Urinary bladder (tissue), 4 donors: Measurements from ENCODE around the gene CFHR5. TPM values are rescaled to one million over a fixed set of nuclear protein-coding genes. Genes with fewer than 3 reads are reported as not detected.
"Not testable (repeated sequence)": the region's sequence is repeated elsewhere in the genome, so short reads cannot be mapped to it uniquely, and the experiment has no call there.

Experiments
- DNase-seq: peaks from one replicate; pipeline ENCODE4 v3.0.0-alpha.2; 2015; ENCODE audit errors: extremely low spot score
- H3K27ac ChIP-seq: one replicate; pipeline ENCODE4 v1.5.1; 2013; ENCODE audit warnings: low read depth, mild to moderate bottlenecking, moderate library complexity
- H3K36me3 ChIP-seq: one replicate; pipeline ENCODE4 v1.6.1; 2013; ENCODE audit warnings: mild to moderate bottlenecking, moderate library complexity; ENCODE audit not compliant: insufficient read depth
- H3K4me1 ChIP-seq: one replicate; pipeline ENCODE4 v1.6.1; 2013; ENCODE audit warnings: mild to moderate bottlenecking, moderate library complexity; ENCODE audit not compliant: insufficient read depth
- H3K4me3 ChIP-seq: one replicate; pipeline ENCODE4 v1.5.1; 2013; ENCODE audit warnings: low read depth, low read length
- WGBS: extraction: QIAGEN DNeasy Blood & Tissue Kit; methylation state at CpG from one replicate; pipeline ENCODE4 v1.1.7; 2013; 5-methylcytosine and 5-hydroxymethylcytosine counted together
- polyA plus RNA-seq: library from polyadenylated mRNA; stranded (reverse); fragments of 200-250 nt; gene quantifications from one replicate; pipeline ENCODE4 v1.2.3, GENCODE V29; 2013
- total RNA-seq: library from RNA; depleted of rRNA; stranded (reverse); fragments of >200 nt; gene quantifications from one replicate; pipeline ENCODE4 v1.2.3, GENCODE V29; 2014
- donor health status: healthy with polysubstance abuse.
- donor health status: healthy.

CFHR5 gene
- not detected for total RNA-seq
- polyA plus RNA-seq = 0.05 TPM

DNA sequence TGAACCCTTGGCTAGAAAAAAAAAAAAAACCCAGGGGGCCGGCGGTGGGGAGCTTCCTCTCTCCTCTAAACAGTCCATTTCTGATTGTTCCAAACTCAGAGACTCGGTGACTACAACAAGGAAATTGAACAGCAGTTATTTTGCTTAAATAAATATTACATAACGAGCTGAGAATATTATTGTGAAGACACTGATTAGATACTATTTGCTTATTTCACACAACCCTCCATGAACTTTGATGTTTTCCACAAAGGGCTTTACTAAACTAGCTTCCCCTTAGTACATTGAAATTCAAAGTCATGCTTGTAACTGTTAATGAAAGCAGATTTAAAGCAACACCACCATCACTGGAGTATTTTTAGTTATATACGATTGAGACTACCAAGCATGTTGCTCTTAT is at the start of gene CFHR5:
Gene CFHR5, plus strand, starts transcription at position 279 of the 400 bp plus-strand sequence. Its CDS starts 109 bp downstream, at position 388.
- no peak for DNase-seq
- 43% methylated on average over 5 of the region's 5 CpGs for WGBS
- no peaks in the 10 kb centered on the region for H3K36me3 ChIP-seq
- no peak within 1 kb of the TSS for H3K4me3 ChIP-seq
- H3K4me1 ChIP-seq = no peaks in the 10 kb centered on the region
- H3K27ac ChIP-seq = no peak within 1 kb of the TSS

DNA sequence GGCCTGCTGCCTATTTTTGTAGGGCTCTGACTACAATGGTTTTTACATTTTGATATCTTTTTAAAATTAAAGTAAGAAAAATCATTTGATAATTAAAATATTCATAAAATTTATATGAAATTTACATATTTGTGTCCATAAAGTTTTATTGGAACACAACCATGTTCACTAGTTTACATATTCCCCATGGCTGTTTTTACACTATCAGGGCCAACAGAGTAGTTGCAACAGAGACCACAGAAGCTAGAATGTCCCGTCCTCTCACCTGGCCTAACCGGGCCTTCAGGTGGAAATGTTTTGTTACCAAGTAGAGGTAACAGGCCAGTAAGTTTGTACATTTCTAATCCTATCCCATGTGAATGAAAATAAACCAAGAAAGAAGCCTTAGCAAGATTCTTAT is 44.5 kb upstream of the CFHR5 start:
- not testable (repeated sequence) for H3K27ac ChIP-seq, H3K36me3 ChIP-seq, H3K4me3 ChIP-seq, H3K4me1 ChIP-seq, DNase-seq
- WGBS = 92% methylated on average over 2 of the region's 2 CpGs

DNA sequence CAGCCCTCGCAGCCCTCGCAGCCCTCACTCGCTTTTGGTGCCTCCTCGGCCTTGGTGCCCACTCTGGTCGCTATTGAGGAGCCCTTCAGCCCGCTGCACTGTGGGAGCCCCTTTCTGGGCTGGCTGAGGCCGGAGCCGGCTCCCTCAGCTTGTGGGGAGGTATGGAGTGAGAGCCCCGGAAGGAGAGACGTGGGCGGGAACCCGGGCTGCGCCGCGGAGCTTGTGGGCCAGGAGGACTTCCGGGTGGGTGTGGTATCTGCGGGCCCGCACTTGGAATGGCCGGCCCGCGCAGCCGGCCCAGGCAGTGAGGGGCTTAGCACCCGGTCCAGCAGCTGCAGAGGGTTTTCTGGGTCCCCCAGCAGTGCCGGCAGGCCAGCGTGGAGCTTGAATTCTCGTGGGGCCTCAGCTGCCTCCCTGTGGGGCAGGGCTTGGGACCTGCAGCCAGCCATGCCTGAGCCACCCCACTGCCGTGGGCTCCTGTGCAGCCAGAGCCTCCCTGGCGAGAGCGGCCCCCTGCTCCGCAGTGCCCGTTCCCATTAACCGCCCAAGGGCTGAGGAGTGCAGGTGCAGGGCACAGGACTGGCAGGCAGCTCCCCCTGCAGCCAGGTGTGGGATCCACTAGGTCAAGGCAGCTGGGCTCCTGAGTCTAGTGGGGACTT is 43.7 kb upstream of the CFHR5 start:
- no peak for DNase-seq

DNA sequence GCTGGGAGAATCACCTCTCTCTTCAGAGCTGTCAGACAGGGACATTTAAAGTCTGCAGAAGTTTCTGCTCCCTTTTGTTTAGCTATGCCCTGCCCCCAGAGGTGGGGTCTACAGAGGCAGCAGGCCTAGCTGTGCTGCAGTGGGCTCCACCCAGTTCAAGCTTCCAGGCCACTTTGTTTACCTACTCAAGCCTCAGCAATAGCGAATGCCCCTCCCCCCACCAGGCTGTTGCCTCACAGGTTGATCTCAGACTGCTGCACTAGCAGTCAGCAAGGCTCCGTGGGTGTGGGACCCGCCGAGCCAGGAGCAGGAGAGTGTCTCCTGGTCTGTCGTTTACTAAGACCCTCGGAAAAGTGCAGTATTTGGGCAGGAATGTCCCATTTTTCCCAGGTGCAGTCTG is 35.9 kb upstream of the CFHR5 start:
- DNase-seq, H3K36me3 ChIP-seq, H3K27ac ChIP-seq, H3K4me3 ChIP-seq, H3K4me1 ChIP-seq: not testable (repeated sequence)
- WGBS = 72% methylated on average over 6 of the region's 6 CpGs

More for the DNA sequence above, 43.7 kb upstream of the CFHR5 start:
- Histone ChIP-seq H3K27ac (no peak overlapping the region), H3K4me3 (no peak overlapping the region), H3K36me3 (no peaks in the 10 kb centered on the region), H3K4me1 (no peaks in the 10 kb centered on the region)
- WGBS = 91% methylated on average over 32 of the region's 32 CpGs

DNA sequence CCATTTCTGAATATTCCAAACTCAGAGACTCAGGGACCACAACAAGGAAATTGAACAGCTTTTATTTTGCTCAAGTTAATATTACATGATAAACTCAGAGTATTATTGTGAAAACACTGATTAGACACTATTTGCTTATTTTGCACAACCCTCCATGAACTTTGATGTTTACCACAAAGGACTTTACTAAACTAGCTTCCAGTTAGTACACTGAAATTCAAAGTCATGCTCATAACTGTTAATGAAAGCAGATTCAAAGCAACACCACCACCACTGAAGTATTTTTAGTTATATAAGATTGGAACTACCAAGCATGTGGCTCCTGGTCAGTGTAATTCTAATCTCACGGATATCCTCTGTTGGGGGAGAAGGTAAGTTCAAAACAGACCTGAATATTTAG is 33.8 kb upstream of the CFHR5 start, which contains the start of gene CFHR2:
Gene CFHR2, plus strand, starts transcription at position 171 of the 400 bp plus-strand sequence. Its CDS starts 143 bp downstream, at position 314.
- H3K4me1 ChIP-seq, H3K27ac ChIP-seq, H3K4me3 ChIP-seq, DNase-seq, H3K36me3 ChIP-seq: not testable (repeated sequence)
- WGBS = no CpG with 5 or more reads among the region's 1 CpG

DNA sequence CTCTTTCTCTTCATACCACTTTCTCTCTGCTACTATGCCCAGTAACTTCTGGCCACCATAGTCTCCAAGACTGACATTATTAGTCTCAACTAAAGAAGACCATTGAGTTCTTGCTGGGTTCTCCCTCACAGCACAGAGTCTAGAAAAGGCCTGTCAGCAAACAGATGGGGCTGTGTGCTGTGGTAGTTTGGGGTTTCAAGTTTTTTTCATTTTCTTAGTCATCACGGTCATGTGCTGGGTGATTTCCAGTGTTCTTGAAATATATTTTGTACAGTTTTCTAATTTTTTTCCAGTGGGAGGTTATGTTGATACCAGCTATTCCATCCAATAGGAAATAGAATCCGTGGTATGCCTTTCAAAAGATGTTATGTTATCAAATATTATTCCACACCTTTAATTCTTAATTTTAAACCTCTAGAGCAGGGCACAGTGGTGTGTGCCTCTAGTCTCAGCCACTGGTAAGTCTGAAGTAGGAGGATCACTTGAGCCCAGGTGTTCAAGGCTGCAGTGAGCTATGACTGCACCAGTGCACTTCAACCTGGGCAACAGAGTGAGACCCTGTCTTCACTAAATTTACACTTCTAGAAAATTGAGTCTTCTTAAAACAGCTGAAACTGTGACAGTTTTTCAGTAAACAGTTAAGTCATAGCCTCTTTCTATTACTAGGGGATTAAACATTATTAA is 25.5 kb upstream of the CFHR5 start:
- no peak for DNase-seq
- 76% methylated on average over 2 of the region's 2 CpGs for WGBS
- no peak overlapping the region for H3K4me3 ChIP-seq
- H3K27ac ChIP-seq = no peak overlapping the region
- H3K36me3 ChIP-seq = no peaks in the 10 kb centered on the region
- no peaks in the 10 kb centered on the region for H3K4me1 ChIP-seq

DNA sequence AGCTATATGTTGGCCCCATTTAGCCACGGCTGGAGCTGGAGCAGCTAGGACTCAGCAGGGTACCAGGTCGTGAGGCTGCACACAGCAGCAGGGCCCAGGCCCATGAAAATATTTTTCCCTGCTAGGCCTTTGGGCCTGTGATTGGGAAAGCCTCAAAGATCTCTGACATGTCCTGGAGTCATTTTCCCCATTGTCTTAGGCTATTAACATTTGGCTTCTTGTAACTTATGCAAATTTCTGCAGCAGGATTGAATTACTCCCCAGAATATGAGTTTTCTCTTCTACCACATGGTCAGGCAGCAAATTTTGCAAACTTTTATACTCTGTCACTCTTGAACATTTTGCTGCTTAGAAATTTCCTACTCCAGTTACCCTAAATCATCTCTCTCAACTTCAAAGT is 22.6 kb upstream of the CFHR5 start:
- Histone ChIP-seq H3K36me3 (no peaks in the 10 kb centered on the region), H3K27ac (no peak overlapping the region), H3K4me3 (no peak overlapping the region), H3K4me1 (no peaks in the 10 kb centered on the region)
- 69% methylated on average over 2 of the region's 2 CpGs for WGBS
- no peak for DNase-seq

DNA sequence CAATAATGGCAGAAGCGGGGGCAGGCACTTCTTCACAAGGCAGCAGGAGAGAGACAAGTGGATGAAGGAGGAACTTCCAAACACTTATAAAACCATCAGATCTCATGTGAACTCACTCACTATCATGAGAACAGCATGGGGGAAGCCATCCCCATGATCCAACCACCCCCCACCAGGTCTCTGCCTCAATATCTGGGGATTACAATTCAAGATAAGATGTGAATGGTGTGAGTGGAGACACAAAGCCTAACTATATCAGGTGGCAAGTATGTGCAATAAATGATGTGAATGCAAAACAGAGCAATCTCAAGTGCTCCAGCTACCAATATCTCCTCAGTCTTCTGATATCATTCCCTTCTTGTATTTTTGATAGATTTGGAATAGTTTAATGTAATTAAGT is 21.4 kb upstream of the CFHR5 start:
- H3K4me1 ChIP-seq = no peaks in the 10 kb centered on the region
- DNase-seq = no peak
- 93% methylated on average over 1 of the region's 1 CpG for WGBS
- no peak overlapping the region for H3K27ac ChIP-seq
- no peak overlapping the region for H3K4me3 ChIP-seq
- no peaks in the 10 kb centered on the region for H3K36me3 ChIP-seq

DNA sequence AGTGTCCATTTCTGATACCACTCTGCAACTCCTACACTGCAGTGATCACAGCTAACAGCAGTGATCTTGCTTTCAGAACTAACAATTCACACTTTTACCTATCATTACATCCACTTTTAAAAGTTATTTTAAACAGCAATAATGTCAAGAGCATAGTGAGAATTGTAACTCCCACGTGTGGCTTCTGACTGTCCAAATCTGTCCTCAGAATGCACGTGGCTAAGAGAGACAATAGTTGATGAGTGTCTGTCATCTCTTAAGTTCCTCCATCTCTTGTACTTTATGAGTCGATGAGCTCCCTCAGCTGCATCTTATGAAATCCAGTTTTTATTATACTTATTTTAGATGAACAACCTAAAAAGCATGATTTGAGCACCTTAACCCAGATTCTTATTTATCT is 16.5 kb upstream of the CFHR5 start:
- no peak for DNase-seq
- WGBS = 69% methylated on average over 3 of the region's 3 CpGs
- H3K36me3 ChIP-seq = no peaks in the 10 kb centered on the region

DNA sequence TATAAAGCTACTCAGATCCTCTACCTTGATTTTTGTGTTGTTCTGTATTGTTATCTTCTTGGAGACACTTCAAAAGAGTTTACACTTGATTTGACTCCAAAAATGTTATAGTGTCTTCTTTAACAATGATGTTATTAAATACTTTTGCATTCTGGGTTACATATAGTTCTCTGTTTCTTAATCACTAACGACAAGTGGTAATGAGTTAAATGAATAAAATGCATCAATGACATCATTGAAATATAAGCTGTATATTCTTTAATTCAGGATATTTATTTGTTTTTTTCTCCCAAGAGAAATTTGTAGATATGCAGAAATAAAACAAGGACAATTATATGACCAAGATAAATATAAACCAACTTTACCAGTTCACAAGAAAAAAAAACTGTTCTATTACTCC is 7.2 kb upstream of the CFHR5 start:
- DNase-seq = no peak
- no peak overlapping the region for H3K27ac ChIP-seq
- H3K4me3 ChIP-seq = no peak overlapping the region
- WGBS = 84% methylated on average over 1 of the region's 1 CpG
- H3K4me1 ChIP-seq = no peaks in the 10 kb centered on the region
- H3K36me3 ChIP-seq = no peaks in the 10 kb centered on the region

More for the DNA sequence above, 16.5 kb upstream of the CFHR5 start:
- Histone ChIP-seq H3K4me1 (no peaks in the 10 kb centered on the region), H3K4me3 (no peak overlapping the region), H3K27ac (no peak overlapping the region)

DNA sequence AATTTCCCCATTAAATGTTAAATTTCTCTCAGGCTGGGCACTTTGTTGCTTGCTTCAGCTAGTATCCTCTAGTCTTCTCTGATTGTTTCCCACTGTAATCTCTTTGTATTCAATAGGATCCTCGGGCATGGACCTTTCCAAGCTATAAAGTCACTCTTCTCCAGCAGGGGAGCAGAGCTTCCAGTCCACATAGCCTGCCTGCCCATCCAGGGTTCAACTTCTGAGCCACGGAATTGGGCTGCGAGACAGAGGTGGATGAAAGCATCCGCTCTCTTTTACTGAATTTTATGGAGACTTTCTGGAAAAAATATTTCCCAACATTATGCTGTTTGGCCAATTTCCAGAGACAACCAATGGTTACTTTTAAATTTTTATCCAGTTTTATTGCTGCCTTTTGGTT is 1.1 kb upstream of the CFHR5 start:
- Histone ChIP-seq H3K36me3 (no peaks in the 10 kb centered on the region), H3K4me1 (no peaks in the 10 kb centered on the region), H3K27ac (no peak overlapping the region), H3K4me3 (no peak overlapping the region)
- WGBS = 84% methylated on average over 4 of the region's 4 CpGs
- no peak for DNase-seq

DNA sequence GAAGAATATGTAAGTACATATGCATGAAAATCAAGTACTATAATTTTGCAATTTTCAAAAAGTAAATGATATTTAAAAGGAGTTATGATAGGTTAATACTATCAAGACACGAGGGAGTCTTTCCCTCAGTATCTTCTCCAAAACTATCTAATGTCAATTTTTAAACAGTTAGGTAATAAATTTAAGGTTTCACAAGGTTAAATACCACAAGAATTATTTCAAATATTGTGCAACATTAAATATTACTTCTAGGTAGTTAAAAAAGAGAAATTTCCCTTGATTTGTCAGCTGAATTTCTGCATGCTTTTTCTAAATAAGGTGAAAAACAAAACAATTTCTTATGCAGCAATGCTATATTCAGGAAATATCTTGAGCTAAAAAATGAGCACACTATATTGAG is 3.5 kb downstream of the CFHR5 start:
- H3K4me3 ChIP-seq = no peak overlapping the region
- H3K36me3 ChIP-seq = no peaks in the 10 kb centered on the region
- no peak overlapping the region for H3K27ac ChIP-seq
- WGBS = 42% methylated on average over 1 of the region's 1 CpG
- no peak for DNase-seq
- H3K4me1 ChIP-seq = no peaks in the 10 kb centered on the region

DNA sequence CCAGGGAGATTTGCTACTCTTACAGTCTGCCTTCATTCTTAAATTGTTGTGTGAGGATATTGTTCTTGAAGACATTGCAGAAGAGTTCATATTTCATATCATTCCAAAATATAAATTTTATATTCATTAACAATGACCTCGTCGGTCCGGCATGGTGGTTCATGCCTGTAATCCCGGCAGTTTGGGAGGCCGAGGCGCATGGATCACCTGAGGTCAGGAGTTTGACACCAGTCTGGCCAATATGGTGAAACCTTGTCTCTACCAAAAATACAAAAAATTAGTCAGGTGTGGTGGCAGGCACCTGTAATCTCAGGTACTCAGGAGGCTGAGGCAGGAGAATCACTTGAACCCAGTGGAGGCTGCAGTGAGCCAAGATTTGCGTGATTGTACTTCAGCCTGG is 4.9 kb downstream of the CFHR5 start:
- not testable (repeated sequence) for DNase-seq, H3K4me3 ChIP-seq, H3K27ac ChIP-seq, H3K4me1 ChIP-seq, H3K36me3 ChIP-seq
- WGBS = 91% methylated on average over 7 of the region's 7 CpGs

DNA sequence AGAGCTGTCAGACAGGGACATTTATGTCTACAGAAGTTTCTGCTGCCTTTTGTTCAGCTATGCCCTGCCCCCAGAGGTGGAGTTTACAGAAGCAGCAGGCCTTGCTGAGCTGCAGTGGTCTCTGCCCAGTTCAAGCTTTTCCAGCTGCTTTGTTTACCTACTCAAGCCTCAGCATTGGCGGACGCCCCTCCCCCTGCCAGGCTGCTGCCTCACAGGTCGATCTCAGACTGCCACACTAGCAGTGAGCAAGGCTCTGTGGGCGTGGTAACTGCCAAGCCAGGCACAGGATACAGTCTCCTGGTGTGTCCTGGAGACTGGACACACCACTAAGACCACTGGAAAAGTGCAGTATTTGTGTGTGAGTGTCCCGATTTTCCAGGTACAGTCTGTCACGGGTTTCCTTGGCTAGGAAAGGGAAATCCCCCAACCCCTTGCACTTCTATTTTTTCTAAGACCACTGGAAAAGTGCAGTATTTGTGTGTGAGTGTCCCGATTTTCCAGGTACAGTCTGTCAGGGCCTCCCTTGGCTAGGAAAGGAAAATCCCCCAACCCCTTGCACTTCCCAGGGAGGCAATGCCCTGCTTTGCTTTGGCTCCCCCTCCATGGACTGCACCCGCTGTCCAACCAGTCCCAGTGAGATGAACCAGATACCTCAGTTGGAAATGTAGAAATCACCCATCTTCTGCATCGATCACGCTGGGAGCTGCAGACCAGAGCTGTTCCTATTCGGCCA is 14.7 kb downstream of the CFHR5 start:
- not testable (repeated sequence) for H3K4me3 ChIP-seq, H3K4me1 ChIP-seq, H3K27ac ChIP-seq, DNase-seq, H3K36me3 ChIP-seq
- WGBS = 55% methylated on average over 11 of the region's 11 CpGs
